ENCODE measurements around the gene C17orf78.
"Not testable (repeated sequence)": the region's sequence is repeated elsewhere in the genome, so short reads cannot be mapped to it uniquely, and the experiment has no call there.

C17orf78 gene

GRCh38 chr17:37388266-37388665, 12.5 kb downstream of the C17orf78 start:
- DNase-seq, result no peak

- DNase-seq, result no peak
Measured at GRCh38 chr17:37389160-37389559, 13.4 kb downstream of the C17orf78 start.

- no peak for DNase-seq
Measured at GRCh38 chr17:37391146-37391545, 15.4 kb downstream of the C17orf78 start.

DNA sequence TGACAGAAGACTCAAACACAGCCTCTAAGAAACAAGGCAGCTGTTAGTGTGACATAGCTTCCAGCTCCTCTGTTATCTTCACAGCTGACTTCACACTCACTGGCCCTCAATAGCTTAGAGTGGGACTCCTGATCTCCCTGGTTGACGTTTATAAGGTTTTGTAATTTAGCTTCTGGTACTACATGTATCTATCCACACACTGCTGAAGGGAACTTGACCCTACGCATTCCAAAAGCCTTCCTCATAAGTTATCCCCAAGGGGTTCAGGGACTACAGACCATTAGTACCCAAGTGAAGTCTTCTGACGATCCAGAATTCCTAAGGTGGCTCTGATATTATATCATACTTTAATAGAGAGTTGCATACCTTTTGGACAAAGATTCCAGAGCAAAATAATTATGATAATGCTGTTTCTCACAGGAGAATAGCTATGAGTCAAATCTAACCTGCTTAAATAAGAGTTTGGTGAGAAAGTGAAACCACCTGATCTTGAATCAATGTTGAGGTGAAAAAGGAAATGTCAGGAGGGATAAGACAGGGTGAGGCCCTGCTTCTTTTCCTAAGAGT, 16.3 kb downstream of the C17orf78 start:
- no peak for DNase-seq

DNA sequence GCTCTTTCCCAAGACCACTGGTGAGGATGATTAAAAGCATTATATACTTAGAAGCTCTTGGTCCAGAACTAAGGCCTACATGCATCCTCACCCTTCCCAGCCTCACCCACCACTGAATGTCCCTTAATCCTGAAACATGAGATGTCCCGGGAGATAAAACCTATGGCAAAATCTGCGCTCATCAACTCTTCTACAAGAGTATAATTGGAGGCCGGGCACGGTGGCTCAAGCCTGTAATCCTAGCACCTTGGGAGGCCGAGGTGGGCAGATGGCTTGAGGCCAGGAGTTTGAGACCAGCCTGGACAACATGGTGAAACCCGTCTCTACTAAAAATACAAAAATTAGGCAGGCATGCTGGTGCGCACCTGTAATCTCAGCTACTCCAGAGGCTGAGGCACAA, 17.6 kb downstream of the C17orf78 start:
- no peak for DNase-seq

- no peak for DNase-seq
Measured at GRCh38 chr17:37399265-37399803, 23.5 kb downstream of the C17orf78 start.

GRCh38 chr17:37400505-37400904, 24.7 kb downstream of the C17orf78 start:
- no peak for DNase-seq

- DNase-seq, result not testable (repeated sequence)
Measured at GRCh38 chr17:37405522-37405921, 29.7 kb downstream of the C17orf78 start.

- DNase-seq, result no peak
Measured at GRCh38 chr17:37405955-37406634, 30.3 kb downstream of the C17orf78 start.

DNA sequence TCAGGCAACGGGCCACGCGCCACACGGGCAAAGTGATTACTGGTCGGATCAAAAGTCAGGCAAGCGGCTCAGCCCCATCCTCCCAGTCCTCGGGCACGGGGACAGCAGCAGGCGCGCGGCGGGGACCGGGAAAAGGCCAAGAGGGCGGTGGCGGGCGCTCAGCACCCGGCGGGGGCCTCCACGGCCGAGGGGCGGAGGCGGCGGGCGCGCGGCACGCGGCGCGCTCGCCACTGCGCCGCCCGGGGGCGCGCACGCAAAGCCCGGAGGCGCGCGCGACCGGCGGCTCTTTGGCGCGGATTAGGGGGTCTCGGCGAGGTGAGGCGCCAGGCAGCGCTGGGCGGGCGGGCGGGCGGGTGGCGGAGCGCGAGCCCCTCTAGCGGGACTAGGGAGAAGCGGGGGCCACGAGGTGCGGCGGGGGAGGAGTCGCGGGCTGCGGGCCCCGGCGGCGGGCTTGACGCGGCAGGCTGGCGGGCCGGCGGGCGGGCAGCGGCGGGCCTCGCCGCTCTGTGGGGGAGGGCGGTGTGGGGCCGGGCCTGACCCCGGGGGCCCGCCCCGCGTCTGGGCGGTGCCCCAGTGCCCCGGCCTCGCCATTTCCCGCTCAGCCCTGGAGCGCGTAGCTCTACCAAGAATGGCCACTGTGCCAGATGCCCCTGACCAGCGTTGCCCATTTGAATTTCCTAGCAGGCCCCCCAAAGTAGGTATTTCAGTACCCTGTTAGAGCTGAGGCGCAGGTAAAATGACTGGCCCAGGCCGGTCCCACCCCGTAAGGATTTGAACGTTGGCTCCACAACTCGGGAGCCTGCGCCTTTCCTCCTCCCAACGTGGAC, 31.1 kb downstream of the C17orf78 start, which contains the start of the genes ACACA and TADA2A:
Gene ACACA, minus strand, starts transcription at position 202 of the 827 bp plus-strand sequence. CDS start 537 bp downstream, outside the sequence.
Gene TADA2A, plus strand, starts transcription at position 252 of the 827 bp plus-strand sequence. CDS start 4,480 bp downstream, outside the sequence.
- DNase-seq, result no peak

DNA sequence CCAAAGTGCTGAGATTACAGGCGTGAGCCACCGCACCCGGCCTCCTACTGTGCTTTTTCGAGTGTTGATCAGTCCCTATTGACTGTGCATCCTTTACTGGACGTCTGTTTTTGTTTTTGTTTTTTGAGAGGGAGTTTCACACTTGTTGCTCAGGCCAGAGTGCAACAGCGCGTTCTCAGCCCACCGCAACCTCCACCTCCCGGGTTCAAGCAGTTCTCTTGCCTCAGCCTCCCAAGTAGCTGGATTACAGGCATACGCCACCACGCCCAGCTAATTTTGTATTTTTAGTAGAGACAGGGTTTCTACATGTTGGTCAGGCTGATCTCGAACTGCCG, 32.3 kb downstream of the C17orf78 start:
- DNase-seq, result not testable (repeated sequence)

GRCh38 chr17:37410357-37410756, 34.6 kb downstream of the C17orf78 start:
- DNase-seq, result no peak

DNA sequence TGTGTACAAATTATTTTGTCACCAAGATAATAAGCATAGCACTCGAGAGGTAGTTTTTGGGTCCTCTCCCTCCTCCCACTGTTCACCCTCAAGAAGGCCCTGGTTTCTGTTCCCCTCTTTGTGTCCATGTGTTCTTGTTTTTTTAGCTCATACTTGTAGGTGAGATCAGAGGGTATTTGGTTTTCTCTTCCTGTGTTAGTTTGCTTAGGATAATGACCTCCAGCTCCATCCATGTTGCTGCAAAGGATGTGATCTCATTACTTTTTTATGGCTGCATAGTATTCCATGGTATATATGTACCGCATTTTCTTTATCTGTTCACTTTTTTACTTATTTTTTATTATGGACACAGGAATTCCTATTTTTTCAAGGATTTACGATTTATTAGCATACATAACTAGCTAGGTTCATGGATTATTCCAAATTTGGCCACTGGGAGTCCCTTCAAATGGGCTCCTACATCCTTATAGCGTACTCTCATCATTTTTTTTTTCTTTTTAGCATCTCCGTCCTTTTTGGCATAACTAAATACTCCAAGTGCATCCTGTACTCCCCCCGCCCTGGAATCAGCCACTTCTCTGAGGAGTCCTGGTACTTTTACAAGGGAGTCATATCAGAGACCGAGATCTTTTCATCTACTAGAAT, 38.2 kb downstream of the C17orf78 start:
- DNase-seq, result no peak

- DNase-seq, result no peak
Measured at GRCh38 chr17:37417852-37418251, 42.1 kb downstream of the C17orf78 start.

DNA sequence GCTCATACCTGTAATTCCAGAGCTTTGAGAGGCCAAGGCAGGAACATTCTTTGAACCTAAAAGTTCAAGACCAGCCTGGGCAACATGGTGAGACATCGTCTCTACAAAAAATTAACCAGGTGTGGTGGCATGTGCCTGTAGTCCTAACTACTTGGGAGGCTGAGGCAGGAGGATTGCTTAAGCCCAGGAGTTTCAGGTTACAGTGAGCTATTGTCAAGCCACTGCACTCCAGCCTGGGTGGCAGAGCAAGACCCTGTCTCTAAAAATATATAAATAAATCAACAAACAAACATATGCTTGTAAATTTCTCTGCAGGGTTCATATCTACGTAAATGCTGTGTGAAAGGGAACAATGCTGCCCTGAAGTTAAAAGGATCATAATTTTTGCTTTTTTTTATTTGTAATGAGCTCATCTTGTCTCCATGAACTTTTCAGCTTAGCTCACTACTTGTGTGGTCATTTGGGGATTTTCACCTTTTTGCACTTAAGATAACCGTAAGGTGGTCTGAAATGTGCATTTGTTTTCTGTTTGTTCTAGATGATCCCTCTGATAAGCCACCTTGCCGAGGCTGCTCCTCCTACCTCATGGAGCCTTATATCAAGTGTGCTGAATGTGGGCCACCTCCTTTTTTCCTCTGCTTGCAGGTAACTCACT, 47.3 kb downstream of the C17orf78 start:
- no peak for DNase-seq

GRCh38 chr17:37425268-37425667, 49.5 kb downstream of the C17orf78 start:
- no peak for DNase-seq

DNA sequence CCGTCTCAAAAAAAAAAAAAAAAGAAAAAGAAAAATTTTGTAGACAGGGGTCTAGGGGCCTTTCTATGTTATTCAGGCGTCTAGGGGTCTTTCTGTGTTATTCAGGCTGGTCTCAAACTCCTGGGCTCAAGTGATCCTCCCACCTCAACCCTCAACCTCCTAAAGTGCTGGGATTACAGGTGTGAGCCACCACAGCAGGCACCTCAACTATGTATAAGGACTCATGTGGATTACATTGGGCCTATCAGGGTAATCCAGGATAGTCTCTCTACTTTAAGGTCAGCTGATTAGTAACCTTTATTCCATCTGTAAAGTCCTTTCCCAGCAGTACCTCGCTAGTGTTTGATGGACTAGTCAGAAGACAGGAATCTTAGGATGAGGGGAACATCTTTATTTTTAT, 53.3 kb downstream of the C17orf78 start:
- no peak for DNase-seq

DNA sequence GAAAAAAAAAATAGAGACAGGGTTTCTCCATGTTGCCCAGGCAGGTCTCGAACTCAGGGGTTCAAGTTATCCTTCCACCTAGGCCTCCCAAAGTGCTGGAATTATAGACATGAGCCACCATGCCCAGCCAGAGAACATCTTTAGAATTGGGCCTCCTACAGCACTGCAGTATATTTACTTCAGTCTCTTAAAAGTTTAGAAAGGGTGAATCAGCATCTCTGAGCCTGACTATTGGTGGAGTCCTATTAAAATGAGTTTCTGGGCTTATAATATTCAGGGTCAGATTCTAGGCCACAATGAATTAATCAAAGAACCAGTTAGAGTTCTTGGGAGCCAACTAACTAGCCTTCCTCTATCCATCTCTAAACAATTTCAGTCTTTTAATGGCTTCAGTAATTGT, 53.7 kb downstream of the C17orf78 start:
- no peak for DNase-seq

DNA sequence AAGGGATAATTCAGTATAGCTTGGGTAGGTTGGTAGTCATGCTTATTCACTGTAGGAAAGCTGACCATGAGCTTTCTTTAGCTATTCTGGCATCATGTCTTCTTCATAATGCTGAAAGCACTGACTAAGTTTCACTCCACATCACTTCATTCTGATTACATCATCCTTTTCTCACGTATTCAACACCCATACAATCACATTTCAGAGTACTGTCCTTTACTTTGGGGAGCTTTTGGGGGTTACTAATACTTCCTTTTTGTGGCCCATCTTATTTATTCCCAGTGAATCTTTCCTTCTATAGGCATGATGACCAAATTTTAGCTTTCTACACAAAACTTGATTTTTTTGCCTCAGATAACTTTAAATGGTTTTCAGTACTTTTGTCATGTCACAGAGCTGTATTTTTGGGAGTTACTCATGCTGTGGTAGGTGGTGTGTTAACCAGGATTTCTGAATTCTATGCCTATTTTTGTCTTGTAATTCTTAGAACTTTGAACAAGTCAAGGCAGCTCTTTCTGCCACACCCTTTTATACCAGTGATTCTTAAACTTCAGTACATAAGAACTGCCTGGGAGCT, 54.4 kb downstream of the C17orf78 start:
- no peak for DNase-seq

- no peak for DNase-seq
Measured at GRCh38 chr17:37432671-37433070, 56.9 kb downstream of the C17orf78 start.

DNA sequence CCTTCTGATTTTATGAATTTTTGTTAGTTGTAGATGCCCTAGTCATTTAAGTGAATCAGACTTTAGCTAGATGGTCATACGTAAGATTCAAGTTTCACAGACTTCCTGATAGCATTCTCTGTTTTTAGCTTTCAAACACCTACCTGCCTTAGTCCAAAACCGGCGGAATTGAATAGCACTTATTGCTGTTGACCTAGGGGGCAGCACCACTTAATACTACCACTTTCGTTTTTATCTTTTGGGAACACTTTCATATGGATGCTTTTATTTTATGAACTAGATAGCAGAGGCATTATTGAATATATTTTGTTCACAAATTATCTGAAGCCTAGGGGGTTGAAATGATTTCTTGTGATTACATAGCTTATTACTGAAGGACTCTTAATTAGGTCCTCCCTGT, 62.4 kb downstream of the C17orf78 start:
- no peak for DNase-seq

GRCh38 chr17:37440424-37440823, 64.6 kb downstream of the C17orf78 start:
- DNase-seq, result no peak

Measured in NCI-H187 treated with DMSO at 0.1 percent for 48 hours (cell line).